GM21423 (cell line): ENCODE results near the gene NUMA1.
A peak's percentile ranks its signal among the peaks of the same experiment; 100 is the strongest.

ENCODE experiments used
- ATAC-seq: cut with Tn5 transposase; IDR thresholded peaks from one replicate; pipeline ENCODE4 v1.9.1; 2021; ENCODE audit warnings: mild to moderate bottlenecking, moderate library complexity; ENCODE audit not compliant: unreplicated experiment

The NUMA1 gene

GRCh38 chr11:72102162-72102561, 21.8 kb upstream of the NUMA1 start:
- ATAC-seq = no peak

GRCh38 chr11:72100462-72100861, 20.1 kb upstream of the NUMA1 start:
- no peak for ATAC-seq

GRCh38 chr11:72100009-72100408, 19.7 kb upstream of the NUMA1 start:
- ATAC-seq = no peak

GRCh38 chr11:72098741-72099140, 18.4 kb upstream of the NUMA1 start:
- ATAC-seq = no peak

GRCh38 chr11:72091292-72091691, 10.9 kb upstream of the NUMA1 start:
- ATAC-seq = no peak

GRCh38 chr11:72088076-72088808, 7.9 kb upstream of the NUMA1 start:
- ATAC-seq = no peak

GRCh38 chr11:72085621-72086351, 5.4 kb upstream of the NUMA1 start:
- no peak for ATAC-seq

GRCh38 chr11:72084965-72085364, 4.6 kb upstream of the NUMA1 start:
- no peak for ATAC-seq

GRCh38 chr11:72084076-72084475, 3.7 kb upstream of the NUMA1 start:
- ATAC-seq = no peak

GRCh38 chr11:72083414-72083813, 3.1 kb upstream of the NUMA1 start:
- no peak for ATAC-seq

- ATAC-seq = no peak
Measured at GRCh38 chr11:72081821-72082453, 1.6 kb upstream of the NUMA1 start.

GRCh38 chr11:72081184-72081644, 872 bp upstream of the NUMA1 start:
- no peak for ATAC-seq

- ATAC-seq = no peak
Measured at GRCh38 chr11:72079819-72080325, 470 bp downstream of the NUMA1 start.

GRCh38 chr11:72078477-72078876, 1.9 kb downstream of the NUMA1 start:
- no peak for ATAC-seq

- no peak for ATAC-seq
Measured at GRCh38 chr11:72075756-72076155, 4.6 kb downstream of the NUMA1 start.

- no peak for ATAC-seq
Measured at GRCh38 chr11:72075109-72075508, 5.2 kb downstream of the NUMA1 start.

- ATAC-seq = no peak
Measured at GRCh38 chr11:72072348-72072747, 8.0 kb downstream of the NUMA1 start.

- no peak for ATAC-seq
Measured at GRCh38 chr11:72070491-72070890, 9.9 kb downstream of the NUMA1 start.

- peak; percentile 61 for ATAC-seq
Measured at GRCh38 chr11:72069787-72070251, 10.5 kb downstream of the NUMA1 start.

GRCh38 chr11:72069200-72069599, 11.1 kb downstream of the NUMA1 start:
- ATAC-seq = no peak

GRCh38 chr11:72067676-72068075, 12.7 kb downstream of the NUMA1 start:
- no peak for ATAC-seq

GRCh38 chr11:72067266-72067665, 13.1 kb downstream of the NUMA1 start:
- no peak for ATAC-seq
